Lung (tissue), 12 donors: ENCODE results near the gene CD300A. TPM values are rescaled to one million over a fixed set of nuclear protein-coding genes. Genes with fewer than 3 reads are reported as not detected.

ENCODE experiments used
- ATAC-seq: fragments of 200-7000 bp; cut with Tn5 transposase; one replicate; pipeline ENCODE4 v1.9.1; 2020; ENCODE audit warnings: moderate number of reproducible peaks; ENCODE audit not compliant: insufficient read depth, low FRiP score
- DNase-seq, 3 donors: peaks; one replicate each; pipeline ENCODE4 v3.0.0-alpha.2; 2013 to 2017
- H3K27ac ChIP-seq, 2 donors: one replicate each; pipeline ENCODE4 v1.5.1; 2013; ENCODE audit warnings: mild to moderate bottlenecking in 2 of 2, moderate library complexity in 2 of 2, control low read depth in 1 of 2, inconsistent platforms in 1 of 2, low read depth in 1 of 2, low read length in 1 of 2
- H3K27me3 ChIP-seq, 3 donors: one replicate each; pipeline ENCODE4 v1.5.1; 2013; ENCODE audit warnings: low read length in 2 of 3; ENCODE audit not compliant: control insufficient read depth in 3 of 3, insufficient read depth in 3 of 3
- H3K36me3 ChIP-seq, 4 donors: one replicate each; pipeline ENCODE4 v1.5.1; 2013; ENCODE audit warnings: low read length in 4 of 4, mild to moderate bottlenecking in 1 of 4, moderate library complexity in 1 of 4; ENCODE audit not compliant: control insufficient read depth in 4 of 4, insufficient read depth in 4 of 4
- H3K4me1 ChIP-seq, 5 donors: one replicate each; pipeline ENCODE4 v1.5.1; 2013; ENCODE audit warnings: low read length in 5 of 5, mild to moderate bottlenecking in 2 of 5, moderate library complexity in 1 of 5; ENCODE audit not compliant: control insufficient read depth in 5 of 5, insufficient read depth in 5 of 5
- H3K4me3 ChIP-seq: one replicate; pipeline ENCODE4 v1.5.1; 2013; ENCODE audit warnings: mild to moderate bottlenecking, control low read depth, moderate library complexity
- H3K9ac ChIP-seq, 2 donors: one replicate each; pipeline ENCODE4 v1.5.1; 2013; ENCODE audit warnings: low read length in 2 of 2, control low read depth in 1 of 2; ENCODE audit not compliant: insufficient read depth in 1 of 2
- H3K9me3 ChIP-seq, 4 donors: one replicate each; pipeline ENCODE4 v1.5.1; 2013; ENCODE audit warnings: low read length in 3 of 4, mild to moderate bottlenecking in 1 of 4, moderate library complexity in 1 of 4; ENCODE audit not compliant: control insufficient read depth in 4 of 4, insufficient read depth in 3 of 4
- WGBS, 2 donors: extraction: QIAGEN DNeasy Blood & Tissue Kit; methylation state at CpG; one replicate each; pipeline ENCODE4 v1.1.7; 2013; 5-methylcytosine and 5-hydroxymethylcytosine counted together
- polyA plus RNA-seq, 2 donors: library from polyadenylated mRNA; stranded (reverse); fragments of 200-250 nt; gene quantifications; one replicate each; pipeline ENCODE4 v1.2.1, GENCODE V29; 2013
- total RNA-seq, 2 donors: library from RNA; depleted of rRNA in 1 of 2; stranded (reverse); fragments of >200 nt in 1 of 2; gene quantifications; one replicate each; pipeline ENCODE4 v1.2.1, GENCODE V29; 2014 to 2021
- TF ChIP-seq, protein P1 (sequence below): IDR thresholded peaks from 2 replicates; pipeline ENCODE4 v1.5.1; 2012; ENCODE audit warnings: mild to moderate bottlenecking; ENCODE audit errors: control extremely low read depth, extremely low read depth
- donor health status: control.
- donor health status: control.
- donor health status: Bipolar disorder and iron deficiency.
- donor health status: healthy.
- donor health status: DM: yes; HTN: yes; CAD: no.

CD300A gene
- total and polyA plus RNA-seq, 4 donors = 8.0 to 66.3 (median 16.9) TPM

DNA sequence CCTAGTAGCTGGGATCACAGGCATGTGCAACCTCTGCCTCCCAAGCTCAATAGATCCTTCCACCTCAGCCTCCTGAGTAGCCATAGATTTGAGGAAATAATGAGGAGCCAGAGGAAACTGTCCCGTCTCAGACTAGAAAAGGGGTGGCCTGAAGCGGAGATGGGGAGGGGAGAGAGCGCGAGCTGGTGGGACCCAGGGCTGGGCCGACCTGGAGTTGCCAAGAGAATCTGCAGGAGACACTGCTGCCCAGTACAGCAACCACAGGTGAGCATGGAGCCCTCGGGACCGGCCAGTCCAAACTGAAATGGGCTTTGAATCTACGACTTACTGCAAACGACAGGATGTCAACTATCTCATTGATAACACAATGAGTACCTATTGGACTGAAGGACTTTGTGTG, 24.3 kb downstream of the CD300A start:
- DNase-seq (no peak), ATAC-seq (no peak)
- Histone ChIP-seq H3K27me3 (peaks cover 0 to 2% (median 0%) of the 10 kb centered on the region in 3 donors), H3K27ac (no peak overlapping the region), H3K36me3 (no peaks in the 10 kb centered on the region), H3K4me1 (no peaks in the 10 kb centered on the region), H3K9me3 (no peaks in the 10 kb centered on the region), H3K9ac (no peak overlapping the region), H3K4me3 (no peak overlapping the region)
- TF ChIP-seq, protein P1, sequence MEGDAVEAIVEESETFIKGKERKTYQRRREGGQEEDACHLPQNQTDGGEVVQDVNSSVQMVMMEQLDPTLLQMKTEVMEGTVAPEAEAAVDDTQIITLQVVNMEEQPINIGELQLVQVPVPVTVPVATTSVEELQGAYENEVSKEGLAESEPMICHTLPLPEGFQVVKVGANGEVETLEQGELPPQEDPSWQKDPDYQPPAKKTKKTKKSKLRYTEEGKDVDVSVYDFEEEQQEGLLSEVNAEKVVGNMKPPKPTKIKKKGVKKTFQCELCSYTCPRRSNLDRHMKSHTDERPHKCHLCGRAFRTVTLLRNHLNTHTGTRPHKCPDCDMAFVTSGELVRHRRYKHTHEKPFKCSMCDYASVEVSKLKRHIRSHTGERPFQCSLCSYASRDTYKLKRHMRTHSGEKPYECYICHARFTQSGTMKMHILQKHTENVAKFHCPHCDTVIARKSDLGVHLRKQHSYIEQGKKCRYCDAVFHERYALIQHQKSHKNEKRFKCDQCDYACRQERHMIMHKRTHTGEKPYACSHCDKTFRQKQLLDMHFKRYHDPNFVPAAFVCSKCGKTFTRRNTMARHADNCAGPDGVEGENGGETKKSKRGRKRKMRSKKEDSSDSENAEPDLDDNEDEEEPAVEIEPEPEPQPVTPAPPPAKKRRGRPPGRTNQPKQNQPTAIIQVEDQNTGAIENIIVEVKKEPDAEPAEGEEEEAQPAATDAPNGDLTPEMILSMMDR = no peak
- 78 to 85% methylated on average over 9 of the region's 9 CpGs for WGBS, 2 donors

DNA sequence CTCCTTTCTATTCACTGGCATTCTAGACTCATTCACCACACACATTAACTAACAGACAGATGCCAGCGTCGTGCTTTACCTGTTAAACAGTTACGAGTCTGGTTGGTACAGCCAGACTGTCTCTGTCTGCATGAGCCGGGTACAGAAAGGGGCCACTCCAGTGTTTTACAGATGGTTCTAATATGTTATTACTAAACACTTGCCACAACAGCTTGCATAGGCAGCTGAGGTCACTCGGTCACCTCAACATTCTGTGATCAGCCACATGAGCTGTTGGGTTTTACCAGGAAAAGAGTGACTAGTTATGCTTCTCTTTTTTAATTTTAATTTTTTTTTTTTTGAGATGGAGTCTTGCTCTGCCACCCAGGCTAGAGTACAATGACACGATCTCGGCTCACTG, 25.2 kb downstream of the CD300A start:
- 76 to 79% methylated on average over 7 of the region's 7 CpGs for WGBS, 2 donors
- Histone ChIP-seq H3K27ac (no peak overlapping the region), H3K4me1 (no peaks in the 10 kb centered on the region), H3K27me3 (peaks cover 0 to 2% (median 0%) of the 10 kb centered on the region in 3 donors), H3K9ac (no peak overlapping the region), H3K9me3 (no peaks in the 10 kb centered on the region), H3K4me3 (no peak overlapping the region), H3K36me3 (no peaks in the 10 kb centered on the region)
- ATAC-seq = no peak
- TF ChIP-seq, protein P1 = no peak
- no peak for DNase-seq

DNA sequence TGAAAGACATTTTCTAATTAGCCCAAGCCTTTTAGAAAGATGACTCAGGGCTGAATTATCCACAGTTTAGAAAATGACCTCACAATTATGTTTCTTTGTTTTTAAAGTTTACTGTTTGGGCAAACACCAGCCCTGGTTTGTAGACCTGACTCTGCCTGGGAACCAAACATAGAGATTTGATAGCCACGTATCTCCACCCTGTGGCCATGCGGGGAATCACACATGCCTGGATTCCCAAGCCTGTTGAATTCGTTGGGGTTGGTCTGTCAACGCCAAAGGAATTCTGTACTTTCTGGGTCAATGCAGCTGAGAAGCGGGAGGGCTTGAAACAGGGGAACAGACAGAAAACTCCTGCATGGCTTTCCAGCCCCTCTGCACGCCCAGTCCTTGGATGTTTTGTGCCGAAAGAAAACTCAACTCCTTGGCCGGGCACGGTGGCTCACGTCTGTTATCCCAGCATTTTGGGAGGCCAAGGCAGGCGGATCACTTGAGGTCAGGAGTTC, 26.9 kb downstream of the CD300A start:
- H3K27me3 ChIP-seq = peaks cover 0 to 4% (median 2%) of the 10 kb centered on the region in 3 donors
- H3K4me1 ChIP-seq = no peaks in the 10 kb centered on the region
- H3K4me3 ChIP-seq = no peak overlapping the region
- DNase-seq = peak; percentile 74 to 77 (median 75)
- peak; percentile 75 for ATAC-seq
- H3K9me3 ChIP-seq = no peaks in the 10 kb centered on the region
- no peak overlapping the region for H3K9ac ChIP-seq
- no peaks in the 10 kb centered on the region for H3K36me3 ChIP-seq
- H3K27ac ChIP-seq = no peak overlapping the region
- TF ChIP-seq, protein P1 = peak; percentile 85
- 37 to 49% methylated on average over 11 of the region's 11 CpGs for WGBS, 2 donors

DNA sequence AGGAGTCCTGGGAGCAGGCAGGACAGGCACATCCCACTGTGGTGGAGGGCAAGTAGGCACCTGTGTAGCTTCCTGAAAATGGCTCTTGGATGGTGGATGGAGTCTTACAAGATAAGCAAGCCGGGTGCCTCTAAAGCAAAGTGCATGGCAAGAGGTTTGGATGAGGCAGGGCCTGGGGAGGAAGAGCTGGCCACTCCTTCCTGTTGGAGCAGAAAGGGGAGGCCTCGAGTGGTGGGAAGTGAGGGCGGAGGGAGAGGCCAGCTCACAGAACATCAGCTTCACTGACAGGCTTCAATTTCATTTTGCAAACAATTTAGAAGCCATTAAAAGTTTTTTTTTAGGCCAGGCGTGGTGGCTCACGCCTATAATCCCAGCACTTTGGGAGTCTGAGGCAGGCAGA, 31.0 kb downstream of the CD300A start:
- no peaks in the 10 kb centered on the region for H3K4me1 ChIP-seq
- H3K27me3 ChIP-seq = peaks cover 0 to 4% (median 2%) of the 10 kb centered on the region in 3 donors
- TF ChIP-seq, protein P1 = no peak
- H3K4me3 ChIP-seq = no peak overlapping the region
- WGBS, 2 donors = 54 to 68% methylated on average over 5 of the region's 5 CpGs
- H3K27ac ChIP-seq = no peak overlapping the region
- DNase-seq (no peak), ATAC-seq (no peak)
- H3K9me3 ChIP-seq = peaks cover 0 to 2% (median 0%) of the 10 kb centered on the region in 4 donors
- no peaks in the 10 kb centered on the region for H3K36me3 ChIP-seq
- no peak overlapping the region for H3K9ac ChIP-seq
